Measurements from ENCODE around the gene PLPP2.

GRCh38 chr19:325937-326565 lies 34.8 kb upstream of the PLPP2 start:
- TF ChIP-seq CTCF (IDR thresholded peaks at IDR 0.05; ENCODE audit: low read length) (no peak), EZH2 (optimal IDR thresholded peaks at IDR 0.05; ENCODE audit: low read depth, low read length) (no peak), EZH2phosphoT487 (IDR thresholded peaks at IDR 0.05; ENCODE audit: low read length) (no peak)
